ENCODE measurements around the gene ERVK3-1.

- TF ChIP-seq CTCF (IDR thresholded peaks at IDR 0.05): no peak
- TF ChIP-seq POLR2A (IDR thresholded peaks at IDR 0.05; ENCODE audit: low read depth): no peak
- no peak for TF ChIP-seq EP300 (IDR thresholded peaks at IDR 0.05)
- TF ChIP-seq POLR2AphosphoS5 (IDR thresholded peaks at IDR 0.05): no peak
Measured at GRCh38 chr19:58291943-58292342, 13.2 kb upstream of the ERVK3-1 start.

Data from esophagus muscularis mucosa (tissue), 4 donors.